ENCODE results near the gene PRG3. TPM values are rescaled to one million over a fixed set of nuclear protein-coding genes. Genes with fewer than 3 reads are reported as not detected.
"Not testable (repeated sequence)": the region's sequence is repeated elsewhere in the genome, so short reads cannot be mapped to it uniquely, and the experiment has no call there.

Gene PRG3
- total RNA-seq, 1 experiment from 2014 or later, result not detected

GRCh38 chr11:57336856-57337255 lies 44.1 kb downstream of the PRG3 start:
- not testable (repeated sequence) for DNase-seq; H3K4me3 ChIP-seq (ENCODE audit: insufficient read depth, low read depth, low read length); H3K27me3 ChIP-seq (ENCODE audit: control insufficient read depth, insufficient read depth, low read length)
- peaks cover 20% of the 10 kb centered on the region for H3K36me3 ChIP-seq (replicated peaks; ENCODE audit: control insufficient read depth, insufficient read depth, low read length)

- Histone ChIP-seq H3K4me3 (ENCODE audit: insufficient read depth, low read depth, low read length) (peak overlapping the region; percentile 81), H3K27me3 (ENCODE audit: control insufficient read depth, insufficient read depth, low read length) (peaks cover 5% of the 10 kb centered on the region), H3K36me3 (replicated peaks; ENCODE audit: control insufficient read depth, insufficient read depth, low read length) (peaks cover 25% of the 10 kb centered on the region)
- DNase-seq, result no peak
Measured at GRCh38 chr11:57336111-57336666, 44.8 kb downstream of the PRG3 start.

- DNase-seq, result peak; percentile 92
- H3K4me3 ChIP-seq (ENCODE audit: insufficient read depth, low read depth, low read length), result peak within 1 kb of the TSS; percentile 81
- H3K36me3 ChIP-seq (replicated peaks; ENCODE audit: control insufficient read depth, insufficient read depth, low read length), result peaks cover 32% of the 10 kb centered on the region
- peaks cover 2% of the 10 kb centered on the region; the same call in 1 of the 2 replicates for H3K27me3 ChIP-seq (ENCODE audit: control insufficient read depth, insufficient read depth, low read length)
Measured at GRCh38 chr11:57335343-57336110, 45.4 kb downstream of the PRG3 start, which contains the start of gene SSRP1. TSS of gene SSRP1 (minus strand) at chr11:57335892. CDS start at chr11:57335121, 771 bp downstream.

GRCh38 chr11:57335023-57335342 lies 46.0 kb downstream of the PRG3 start:
- H3K27me3 ChIP-seq (ENCODE audit: control insufficient read depth, insufficient read depth, low read length), result 0 out of 2 replicates have a peak, but pooled peaks cover 1% of the 10 kb centered on the region
- peak overlapping the region; percentile 81 for H3K4me3 ChIP-seq (ENCODE audit: insufficient read depth, low read depth, low read length)
- DNase-seq, result no peak
- H3K36me3 ChIP-seq (replicated peaks; ENCODE audit: control insufficient read depth, insufficient read depth, low read length), result peaks cover 37% of the 10 kb centered on the region

- no peak for DNase-seq
- H3K27me3 ChIP-seq (ENCODE audit: control insufficient read depth, insufficient read depth, low read length), result no peaks in the 10 kb centered on the region
- H3K36me3 ChIP-seq (replicated peaks; ENCODE audit: control insufficient read depth, insufficient read depth, low read length), result peaks cover 55% of the 10 kb centered on the region
- H3K4me3 ChIP-seq (ENCODE audit: insufficient read depth, low read depth, low read length), result no peak overlapping the region
Measured at GRCh38 chr11:57332694-57333440, 48.1 kb downstream of the PRG3 start.

- no peak for DNase-seq
- H3K27me3 ChIP-seq (ENCODE audit: control insufficient read depth, insufficient read depth, low read length), result no peaks in the 10 kb centered on the region
- peaks cover 65% of the 10 kb centered on the region for H3K36me3 ChIP-seq (replicated peaks; ENCODE audit: control insufficient read depth, insufficient read depth, low read length)
- no peak overlapping the region for H3K4me3 ChIP-seq (ENCODE audit: insufficient read depth, low read depth, low read length)
Measured at GRCh38 chr11:57331720-57332119, 49.2 kb downstream of the PRG3 start.

- Histone ChIP-seq H3K27me3 (ENCODE audit: control insufficient read depth, insufficient read depth, low read length) (no peaks in the 10 kb centered on the region), H3K4me3 (ENCODE audit: insufficient read depth, low read depth, low read length) (no peak overlapping the region), H3K36me3 (replicated peaks; ENCODE audit: control insufficient read depth, insufficient read depth, low read length) (peaks cover 73% of the 10 kb centered on the region)
- no peak for DNase-seq
Measured at GRCh38 chr11:57330029-57330428, 50.9 kb downstream of the PRG3 start.

- H3K27me3 ChIP-seq (ENCODE audit: control insufficient read depth, insufficient read depth, low read length), result no peaks in the 10 kb centered on the region
- H3K4me3 ChIP-seq (ENCODE audit: insufficient read depth, low read depth, low read length), result no peak overlapping the region
- no peak for DNase-seq
- H3K36me3 ChIP-seq (replicated peaks; ENCODE audit: control insufficient read depth, insufficient read depth, low read length), result peaks cover 61% of the 10 kb centered on the region
Measured at GRCh38 chr11:57327721-57328120, 53.2 kb downstream of the PRG3 start.

Other genes with a start within 250 kb of the PRG3 start
- 0.04 and 0.10 TPM in 2 replicates for gene LRRC55, start 199.2 kb downstream of the PRG3 start, total RNA-seq (2014; rRNA removed; shearing (Covaris generic))
- gene APLNR, start 143.9 kb downstream of the PRG3 start, total RNA-seq (2014; rRNA removed; shearing (Covaris generic)), result 1.4 and 3.4 TPM in 2 replicates
- gene TNKS1BP1, start 56.2 kb downstream of the PRG3 start, total RNA-seq (2014; rRNA removed; shearing (Covaris generic)), result 38.3 and 48.5 TPM in 2 replicates
- gene SSRP1, start 45.3 kb downstream of the PRG3 start, total RNA-seq (2014; rRNA removed; shearing (Covaris generic)), result 158 and 173 TPM in 2 replicates
- gene P2RX3, start 42.8 kb downstream of the PRG3 start, total RNA-seq (2014; rRNA removed; shearing (Covaris generic)), result not detected in 2 replicates
- not detected in 2 replicates for gene PRG2, start 9.5 kb upstream of the PRG3 start, total RNA-seq (2014; rRNA removed; shearing (Covaris generic))
- gene SLC43A3, start 46.0 kb upstream of the PRG3 start, total RNA-seq (2014; rRNA removed; shearing (Covaris generic)), result 9.7 and 16.4 TPM in 2 replicates
- 3.1 and 3.4 TPM in 2 replicates for gene RTN4RL2, start 79.4 kb upstream of the PRG3 start, total RNA-seq (2014; rRNA removed; shearing (Covaris generic))
- gene SLC43A1, start 134.6 kb upstream of the PRG3 start, total RNA-seq (2014; rRNA removed; shearing (Covaris generic)), result 30.7 and 33.1 TPM in 2 replicates
- 58.6 and 73.3 TPM in 2 replicates for gene TIMM10, start 149.6 kb upstream of the PRG3 start, total RNA-seq (2014; rRNA removed; shearing (Covaris generic))
- gene SMTNL1, start 156.4 kb upstream of the PRG3 start, total RNA-seq (2014; rRNA removed; shearing (Covaris generic)), result not detected in 2 replicates
- 9.5 and 17.6 TPM in 2 replicates for gene UBE2L6, start 186.5 kb upstream of the PRG3 start, total RNA-seq (2014; rRNA removed; shearing (Covaris generic))
- gene SERPING1, start 216.5 kb upstream of the PRG3 start, total RNA-seq (2014; rRNA removed; shearing (Covaris generic)), result 30.3 and 34.6 TPM in 2 replicates